ENCODE data around the gene MRGPRF. TPM values are rescaled to one million over a fixed set of nuclear protein-coding genes. Genes with fewer than 3 reads are reported as not detected.

Gene MRGPRF
- total and polyA plus RNA-seq, 2 of the 8 experiments (the other 6 are each of a cell fraction or from before 2014, with no cell fraction given): 7.5 to 11.0 TPM

DNA sequence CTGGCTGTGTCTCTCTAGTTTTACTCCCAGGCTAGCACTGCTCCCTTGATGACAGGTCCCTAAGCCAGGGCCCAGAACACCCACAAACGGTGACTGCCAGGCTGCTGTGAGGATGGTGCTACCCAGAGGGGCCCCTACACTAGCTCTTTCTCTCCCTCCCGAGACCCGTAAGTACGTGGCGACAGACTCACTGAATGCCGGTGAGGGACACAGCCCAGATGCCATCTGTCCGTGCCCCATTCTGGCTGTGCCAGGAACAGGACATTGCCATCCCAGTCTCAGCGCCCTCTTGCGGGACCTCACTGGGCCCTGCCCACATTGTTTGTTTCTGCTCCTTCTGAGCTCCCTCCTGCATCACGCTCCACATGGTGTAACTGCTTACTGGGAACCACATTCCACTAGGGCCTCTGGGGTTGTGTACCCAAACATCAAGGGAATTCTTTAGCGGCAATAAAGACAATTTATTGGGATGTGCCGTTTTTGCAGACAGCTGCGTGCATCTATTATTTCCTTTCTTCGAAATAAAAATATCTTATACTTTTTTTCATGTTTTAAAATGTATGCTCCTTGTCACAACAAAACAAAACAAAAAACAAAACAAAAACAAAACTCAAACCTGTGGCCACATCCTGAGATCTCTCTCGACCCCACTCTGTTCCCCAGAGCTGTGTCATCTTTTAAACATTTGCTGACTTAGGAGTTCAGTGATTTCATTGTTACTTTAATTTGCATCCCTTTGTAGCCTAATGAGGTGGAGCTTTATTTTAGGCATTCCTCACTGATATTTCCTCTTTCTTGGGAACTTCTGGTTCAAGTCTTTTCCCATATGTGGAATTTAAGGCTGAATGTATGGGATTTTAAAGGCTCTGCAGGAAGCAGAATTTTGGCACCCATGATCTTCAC lies 31.3 kb upstream of the MRGPRF start:
- Histone ChIP-seq H4K91ac (replicated peaks; ENCODE audit: insufficient read length, low read length) (no peak overlapping the region), H3K27ac (ENCODE audit: low read depth, low read length) (peak overlapping the region; percentile 1; the same call in 1 of the 2 replicates), H3K4me2 (ENCODE audit: insufficient read depth in 1 of 2, low read depth in 2 of 2, low read length in 2 of 2) (peak overlapping the region in 1 of 2 experiments; percentile 30; a peak in 1 of 4 replicates), H3K4me3 (ENCODE audit: extremely low read depth in 1 of 4, insufficient read depth in 2 of 4, low read depth in 3 of 4, low read length in 4 of 4) (no peak overlapping the region; a peak in 1 of 8 replicates), H3K14ac (ENCODE audit: insufficient read length) (no peak overlapping the region), H2BK15ac (ENCODE audit: low read length) (no peak overlapping the region; the same call in 1 of the 2 replicates), H3K18ac (ENCODE audit: extremely low read depth, low read length) (no peak overlapping the region), H3K36me3 (ENCODE audit: control insufficient read depth in 2 of 4, insufficient read depth in 4 of 4, low read length in 3 of 4) (no peaks in the 10 kb centered on the region), H2BK12ac (ENCODE audit: low read depth, low read length) (peak overlapping the region; percentile 96; the same call in 1 of the 2 replicates), H3K23me2 (ENCODE audit: low read depth, low read length) (no peaks in the 10 kb centered on the region; the same call in 1 of the 2 replicates), H3K56ac (replicated peaks; ENCODE audit: insufficient read length, low read depth, low read length) (no peak overlapping the region), H4K5ac (ENCODE audit: insufficient read length, low read depth, low read length) (no peak overlapping the region), H2AFZ (ENCODE audit: low read length) (peak overlapping the region; percentile 16; the same call in 1 of the 2 replicates), H3K23ac (ENCODE audit: insufficient read length) (no peak overlapping the region), H2BK120ac (replicated peaks; ENCODE audit: low read depth, low read length) (no peak overlapping the region), H3K79me1 (ENCODE audit: low read depth, low read length) (no peaks in the 10 kb centered on the region), H2AK5ac (ENCODE audit: low read depth, low read length) (no peak overlapping the region; the same call in 1 of the 2 replicates), H3K79me2 (ENCODE audit: control insufficient read depth in 1 of 2, insufficient read depth in 2 of 2, low read length in 2 of 2) (peaks cover 4% of the 10 kb centered on the region in 2 experiments; a peak in 2 of 4 replicates), H3K4ac (replicated peaks; ENCODE audit: insufficient read length, low read depth, low read length) (no peak overlapping the region), H3K9me3 (ENCODE audit: insufficient read depth in 2 of 2, low read depth in 1 of 2, low read length in 1 of 2) (no peaks in the 10 kb centered on the region), H3K27me3 (replicated peaks in 1 of 4; ENCODE audit: control insufficient read depth in 3 of 4, extremely low read depth in 1 of 4, insufficient read depth in 3 of 4, low read length in 3 of 4) (peaks cover 0 to 3% (median 0%) of the 10 kb centered on the region in 4 experiments; a peak in 1 of 7 replicates), H2BK20ac (ENCODE audit: low read length) (no peak overlapping the region), H4K20me1 (replicated peaks in 1 of 2; ENCODE audit: control insufficient read depth in 1 of 2, insufficient read depth in 2 of 2, low read length in 2 of 2) (no peaks in the 10 kb centered on the region), H2BK5ac (ENCODE audit: low read depth, low read length) (no peak overlapping the region), H4K8ac (ENCODE audit: extremely low read depth, insufficient read depth, low read length) (no peak overlapping the region), H3K4me1 (replicated peaks in 1 of 4; ENCODE audit: control insufficient read depth in 3 of 4, insufficient read depth in 4 of 4, low read length in 3 of 4) (peaks cover 0 to 12% (median 2%) of the 10 kb centered on the region in 4 experiments; a peak in 4 of 7 replicates), H3K9ac (replicated peaks in 1 of 4; ENCODE audit: extremely low read depth in 1 of 4, low read depth in 3 of 4, low read length in 3 of 4) (0 out of 7 replicates have a peak overlapping the region, but pooled peaks of 1 of the 4 experiments have one; percentile 10)
- FAIRE-seq (peak; percentile 73), DNase-seq (ENCODE audit: low read depth in 1 of 2, low spot score in 2 of 2) (peak; percentile 64 to 82)
- CTCF ChIA-PET (ENCODE audit: partially characterized antibody): interaction anchor here (0.6 to 2.9 kb wide), 20 partner anchors 11 to 1697 kb away, joined by 3 to 25 read pairs (median 4); partner anchors contain the start of gene MRGPRF
- WGBS, 2 experiments (ENCODE audit: extremely low coverage in 1 of 2, insufficient coverage in 1 of 2, insufficient read length in 1 of 2, insufficient replicate concordance in 2 of 2, low coverage in 1 of 2, low lambda C conversion rate in 2 of 2, missing lambda C conversion rate in 1 of 2): 21% methylated on average over 15 of the region's 15 CpGs; no CpG with 5 or more reads in 1 of the 2 experiments
- POLR2A ChIA-PET (ENCODE audit: partially characterized antibody): interaction anchor here (1.0 to 1.6 kb wide), 4 partner anchors 23 to 34 kb away, joined by 3 to 10 read pairs (median 4); partner anchors contain the start of gene MRGPRF
- no peak for TF ChIP-seq SP4 (IDR thresholded peaks at IDR 0.05; ENCODE audit: low read length)
- TF ChIP-seq EP300 (IDR thresholded peaks at IDR 0.05; ENCODE audit: borderline replicate concordance in 1 of 2, low read depth in 2 of 2, low read length in 2 of 2): peak in 1 of 2 experiments; percentile 43; a peak in 1 of 3 replicates
- TF ChIP-seq POU5F1 (IDR thresholded peaks at IDR 0.05; ENCODE audit: low read depth, low read length): no peak
- peak; percentile 52; the same call in 1 of the 2 replicates for TF ChIP-seq MAFK (IDR thresholded peaks at IDR 0.05; ENCODE audit: low read depth, low read length)
- peak in 1 of 2 experiments; percentile 73; a peak in 2 of 4 replicates for TF ChIP-seq HDAC2 (IDR thresholded peaks at IDR 0.05; ENCODE audit: borderline replicate concordance in 1 of 2, low read depth in 2 of 2, low read length in 2 of 2)
- TF ChIP-seq SP2 (IDR thresholded peaks at IDR 0.05; ENCODE audit: low read length): no peak
- no peak for TF ChIP-seq HDAC6 (IDR thresholded peaks at IDR 0.05; ENCODE audit: low read depth, low read length)
- 0 out of 2 replicates have a peak, but pooled peaks have one; percentile 48 for TF ChIP-seq YY1 (IDR thresholded peaks at IDR 0.05; ENCODE audit: low read depth, low read length)
- peak; percentile 81 for TF ChIP-seq CTBP2 (IDR thresholded peaks at IDR 0.05; ENCODE audit: borderline replicate concordance, insufficient read depth, insufficient read length, low read length)

Data from H1 (cell line).